IPS DF 4.7 (cell line): ENCODE data around the gene DIP2C.
A peak's percentile ranks its signal among the peaks of the same experiment; 100 is the strongest.
"Not testable (repeated sequence)": the region's sequence is repeated elsewhere in the genome, so short reads cannot be mapped to it uniquely, and the experiment has no call there.

Experiments
- DNase-seq: peaks from one replicate; pipeline ENCODE4 v3.0.0-alpha.2; 2013; ENCODE audit warnings: low spot score; ENCODE audit errors: extremely low read depth

The DIP2C gene

DNA sequence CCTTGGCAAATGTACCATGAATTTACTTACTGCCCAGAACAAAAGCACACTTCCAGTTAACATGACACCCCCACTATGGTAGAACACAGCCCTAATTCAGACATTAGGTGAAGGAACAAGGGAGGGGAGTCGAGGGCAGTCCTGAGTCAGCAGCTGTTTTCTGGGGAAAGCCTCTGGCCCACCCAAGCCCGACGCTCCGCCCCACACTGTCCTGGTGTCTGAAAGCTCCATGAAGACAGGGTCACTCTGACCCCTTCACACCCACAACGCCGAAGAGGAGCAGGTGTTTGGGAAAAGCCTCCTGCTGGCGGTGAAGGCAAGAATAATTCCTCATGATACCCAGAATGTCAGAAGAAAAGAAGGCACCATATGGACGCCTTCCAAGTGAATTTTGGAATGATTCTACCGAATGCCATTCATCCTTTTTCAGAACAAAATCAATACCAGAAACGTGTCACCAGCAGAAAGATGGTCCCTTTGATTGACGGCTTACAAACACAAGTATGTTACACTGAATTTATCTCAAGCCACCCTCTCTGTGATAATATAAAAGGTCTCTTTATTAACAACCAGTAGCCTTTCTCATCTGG is 172.1 kb downstream of the DIP2C start:
- no peak for DNase-seq

DNA sequence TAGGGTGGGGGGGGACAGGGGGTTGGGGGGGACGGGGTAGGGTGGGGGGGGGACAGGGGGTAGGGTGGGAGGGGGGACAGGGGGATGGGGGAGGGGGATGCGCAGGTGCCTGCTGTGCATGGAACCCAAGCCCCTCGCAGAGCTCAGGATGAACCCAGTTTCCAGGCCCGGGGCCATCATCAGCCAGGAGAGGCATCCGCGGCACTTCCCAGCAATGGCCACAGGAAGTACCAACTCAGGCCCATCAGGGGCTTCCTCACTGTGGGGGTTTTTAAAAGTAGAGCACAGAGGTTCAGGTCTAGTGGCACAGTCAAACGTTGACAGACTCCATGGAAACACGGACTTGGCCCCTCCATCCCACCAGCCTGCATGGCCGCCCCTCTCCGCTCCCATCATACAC is 172.7 kb downstream of the DIP2C start:
- DNase-seq: no peak

DNA sequence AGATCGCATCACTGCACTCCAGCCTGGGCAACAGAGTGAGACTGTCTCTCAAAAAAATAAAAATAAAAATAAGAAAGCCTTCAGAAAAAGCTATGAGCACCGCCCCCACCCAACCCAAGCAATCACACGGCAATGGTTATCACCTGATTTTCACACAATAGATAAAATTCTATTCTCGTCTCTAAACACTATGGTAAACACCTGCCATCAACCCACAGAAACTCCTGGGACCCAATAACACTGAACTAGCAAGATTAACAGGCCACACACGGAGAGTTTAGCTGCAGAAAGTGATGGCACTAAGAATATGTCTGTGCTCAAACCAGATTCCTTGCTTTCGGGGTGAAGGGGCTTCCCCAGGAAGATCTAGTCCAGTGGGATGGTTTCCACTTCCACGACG is 173.8 kb downstream of the DIP2C start:
- DNase-seq: no peak

DNA sequence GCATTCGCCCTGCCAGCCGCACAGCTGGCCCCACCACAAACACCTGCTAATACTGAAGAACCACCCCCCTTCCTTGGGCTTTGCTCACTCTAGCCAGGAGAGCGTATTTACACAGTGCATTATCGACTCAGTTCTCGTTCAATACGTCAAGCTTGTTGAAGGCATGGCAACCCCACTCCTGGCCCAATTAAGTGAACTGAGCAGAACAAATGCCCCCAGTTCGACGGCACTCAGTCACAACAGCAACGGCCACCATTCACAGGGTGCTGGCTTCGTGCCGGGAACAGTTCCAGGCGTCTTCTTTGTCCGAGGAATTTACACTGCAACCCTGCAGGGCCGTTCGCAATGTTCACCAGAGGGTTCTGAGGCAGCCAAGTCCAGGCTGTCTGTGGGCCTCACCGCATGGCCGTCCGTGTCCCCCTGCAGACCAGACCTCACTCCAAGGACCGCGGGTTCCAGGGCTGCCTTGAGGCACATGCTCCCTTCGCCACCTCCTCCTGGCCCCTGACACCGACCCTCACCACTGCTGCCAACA is 175.3 kb downstream of the DIP2C start:
- DNase-seq: no peak

GRCh38 chr10:513393-513792 is 176.1 kb downstream of the DIP2C start:
- DNase-seq: no peak

DNA sequence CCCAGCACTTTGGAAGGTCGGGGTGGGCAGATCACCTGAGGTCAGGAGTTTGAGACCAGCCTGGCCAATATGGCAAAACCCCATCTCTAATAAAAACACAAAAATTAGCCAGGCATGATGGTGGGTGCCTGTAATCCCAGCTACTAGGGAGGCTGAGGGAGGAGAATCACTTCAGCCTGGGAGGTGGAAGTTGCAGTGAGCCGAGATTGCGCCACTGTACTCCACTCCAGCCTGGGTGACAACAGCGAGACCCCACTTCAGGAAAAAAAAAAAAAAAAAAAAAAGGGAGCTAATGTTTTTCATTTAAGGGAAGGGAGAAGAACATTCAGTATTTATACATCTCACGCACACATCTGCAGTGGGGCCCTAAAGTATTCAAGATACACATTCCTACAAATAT is 176.8 kb downstream of the DIP2C start:
- not testable (repeated sequence) for DNase-seq

DNA sequence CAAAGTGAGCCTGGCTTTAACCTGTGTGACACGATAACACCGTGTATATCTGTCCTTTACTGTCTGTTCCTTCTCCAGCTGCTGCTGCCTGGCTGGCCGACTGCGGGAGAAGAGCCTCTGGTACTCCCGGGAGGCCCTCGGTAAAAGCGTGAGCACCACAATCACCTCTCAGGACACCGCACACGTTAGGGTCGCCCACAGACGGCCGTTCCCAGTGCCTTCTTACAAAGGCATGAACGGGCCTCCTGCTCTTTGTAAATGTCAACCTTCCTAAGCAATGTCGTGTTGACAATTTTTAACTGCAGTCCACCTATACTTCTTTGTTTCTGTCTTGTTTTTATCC is 177.6 kb downstream of the DIP2C start:
- no peak for DNase-seq

DNA sequence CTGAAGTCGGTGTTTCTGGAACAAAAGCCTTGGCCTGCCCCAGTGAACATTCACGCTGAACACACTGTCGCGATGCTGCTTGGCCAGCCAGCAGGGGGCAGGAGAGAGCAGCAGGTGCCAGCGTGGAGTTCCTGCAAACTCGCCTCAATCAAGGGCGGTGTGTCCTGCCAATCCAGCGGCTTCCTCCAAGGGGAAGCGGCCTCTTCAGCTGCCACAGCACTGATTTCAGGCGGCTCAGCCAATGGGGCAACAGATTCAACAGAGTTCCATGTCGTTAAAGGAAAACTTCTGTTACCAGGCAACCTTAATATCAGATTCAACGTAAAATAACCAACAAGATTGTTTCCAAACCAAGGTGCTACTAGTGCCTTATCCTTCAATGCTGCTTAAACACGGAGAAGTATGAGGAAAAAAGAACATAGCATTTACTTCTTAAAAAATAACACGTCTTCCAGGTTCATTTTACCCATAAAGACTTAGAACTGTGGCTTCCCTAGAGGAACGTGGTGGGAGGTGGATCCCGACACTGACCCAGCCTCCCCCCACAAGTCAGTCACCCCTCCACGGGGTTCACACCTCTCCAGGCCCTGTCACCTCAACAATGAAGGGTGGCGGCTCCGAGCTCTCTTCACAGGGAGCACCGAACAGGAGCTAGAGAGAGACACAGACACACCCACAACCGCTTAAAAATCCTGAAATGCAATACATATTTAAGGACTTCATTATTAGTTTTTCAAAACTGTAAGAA is 178.2 kb downstream of the DIP2C start:
- DNase-seq: peak; percentile 84

DNA sequence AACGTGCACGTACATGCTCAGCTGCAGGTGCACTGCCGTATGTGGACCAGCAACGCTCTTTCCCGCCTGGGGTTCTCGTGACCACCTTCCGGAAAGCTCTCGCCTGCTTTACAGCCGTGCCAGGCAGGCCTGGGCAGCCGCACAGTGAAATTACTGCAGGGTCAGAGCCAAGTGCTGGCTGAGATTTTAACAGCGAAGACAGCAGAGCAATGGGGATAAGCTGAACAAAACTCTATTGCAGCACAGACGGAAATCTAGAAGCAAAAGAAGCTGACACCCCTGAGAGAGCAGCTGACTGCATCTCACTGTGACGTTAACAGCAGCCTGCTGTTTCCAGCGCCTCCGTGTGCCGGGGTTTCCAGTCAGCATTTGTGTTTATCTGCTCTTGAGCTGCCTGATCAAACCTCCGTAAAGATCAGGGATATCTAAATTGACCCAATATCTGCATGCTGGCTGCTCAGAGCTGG is 179.0 kb downstream of the DIP2C start:
- DNase-seq: no peak

GRCh38 chr10:509361-510102 is 179.9 kb downstream of the DIP2C start:
- DNase-seq: no peak

DNA sequence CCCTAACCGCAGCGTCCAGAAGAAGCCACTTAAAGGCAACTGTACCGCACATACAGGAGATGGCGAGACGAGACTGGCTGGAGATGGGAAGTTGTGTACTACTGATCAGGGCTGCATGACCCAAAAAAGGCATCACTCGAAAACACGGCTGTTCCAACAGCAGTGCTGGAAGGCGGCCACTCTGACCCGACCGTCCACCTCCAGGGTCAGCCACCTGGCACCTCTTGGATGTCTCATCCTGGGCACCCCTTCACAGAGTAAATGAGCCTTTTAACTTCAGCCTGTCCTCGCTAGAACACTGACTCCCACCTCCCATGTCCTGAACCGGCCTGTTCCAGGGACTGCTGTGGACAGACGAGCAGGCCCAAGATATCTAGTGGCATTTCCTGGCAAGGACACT is 180.7 kb downstream of the DIP2C start:
- no peak for DNase-seq

- no peak for DNase-seq
These were observed 181.5 kb downstream of the DIP2C start for GRCh38 chr10:507908-508444.

- DNase-seq: no peak
These were observed 182.1 kb downstream of the DIP2C start for GRCh38 chr10:507355-507699.

DNA sequence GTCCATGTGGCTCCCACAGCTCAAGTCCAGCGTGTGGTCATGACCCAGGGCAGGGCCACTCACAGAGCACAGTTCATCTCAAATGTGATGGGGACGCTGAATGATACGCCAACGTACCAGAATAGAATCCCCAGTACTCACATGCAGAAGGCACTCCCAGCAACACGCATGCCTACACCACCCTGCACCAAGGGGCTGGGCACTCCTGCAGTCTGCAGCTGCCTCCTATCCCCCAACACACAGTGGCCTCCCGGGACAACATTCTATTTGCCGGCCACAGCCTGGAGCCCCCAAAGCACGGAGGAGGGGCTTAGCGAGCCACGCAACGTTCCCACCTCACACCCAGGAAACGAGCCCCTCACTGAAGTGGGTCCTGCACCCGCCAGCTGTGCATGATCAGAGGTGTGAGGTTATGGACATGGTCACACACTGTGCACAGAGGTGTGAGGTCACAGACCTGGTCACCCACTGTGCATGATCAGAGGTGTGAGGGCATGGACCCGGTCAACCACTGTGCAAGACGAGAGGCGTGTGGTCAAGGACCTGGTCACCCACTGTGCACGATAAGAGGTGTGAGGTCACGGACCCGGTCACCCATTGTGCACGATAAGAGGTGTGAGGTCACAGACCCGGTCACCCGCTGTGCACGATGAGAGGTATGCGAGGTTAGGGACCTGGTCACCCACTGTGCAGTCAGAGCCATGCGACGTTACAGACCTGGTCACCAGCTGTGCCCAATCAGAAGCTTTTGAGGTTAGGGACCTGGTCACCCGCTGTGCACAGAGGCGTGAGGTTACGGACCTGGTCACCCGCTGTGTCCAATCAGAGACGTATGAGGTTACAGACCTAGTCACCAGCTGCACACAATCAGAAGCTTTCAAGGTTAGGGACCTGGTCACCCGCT is 182.8 kb downstream of the DIP2C start:
- DNase-seq: peak; percentile 14

GRCh38 chr10:505419-505818 is 184.0 kb downstream of the DIP2C start:
- no peak for DNase-seq

DNA sequence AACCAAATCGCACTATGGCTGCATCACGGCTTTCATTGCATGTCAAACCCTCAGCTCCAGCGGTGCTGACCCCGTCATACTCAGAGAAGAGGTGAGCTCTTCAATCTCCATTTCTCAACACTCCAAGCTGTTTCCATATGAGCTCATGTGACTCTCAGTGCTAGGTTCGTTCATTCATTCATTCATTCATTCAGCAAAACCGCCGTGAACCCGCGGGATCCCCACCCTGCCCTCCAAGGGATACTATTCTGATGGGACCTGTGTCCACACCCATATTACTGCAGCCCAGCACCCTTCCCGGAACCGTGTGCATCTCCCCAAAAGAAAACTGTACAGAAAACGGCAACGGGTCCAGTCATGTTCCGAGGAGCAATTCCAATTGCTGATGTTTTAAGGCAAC is 184.7 kb downstream of the DIP2C start:
- DNase-seq: no peak

DNA sequence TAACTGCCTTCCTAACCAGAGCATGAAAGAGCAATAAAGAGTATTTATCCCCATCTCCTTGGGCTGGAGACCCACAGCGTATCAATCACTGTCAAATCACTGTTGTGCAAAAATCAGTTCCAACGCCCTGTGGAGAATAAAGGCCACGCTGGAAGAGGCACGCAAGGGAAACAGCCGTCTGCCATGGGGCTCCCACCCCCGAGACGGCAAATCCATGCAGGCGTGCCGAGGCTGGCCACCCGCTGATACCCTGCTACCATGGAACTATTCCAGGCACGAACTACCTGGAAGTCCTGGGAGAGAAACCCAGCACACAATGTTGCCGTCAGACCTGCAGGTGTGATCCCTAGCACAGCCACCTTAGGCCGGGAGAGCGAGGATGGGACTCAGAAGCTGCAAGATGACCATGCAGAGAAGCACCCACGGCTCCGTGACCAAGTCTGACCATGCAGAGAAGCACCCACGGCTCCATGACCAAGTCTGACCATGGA is 185.3 kb downstream of the DIP2C start:
- DNase-seq: no peak

- no peak for DNase-seq
These were observed 187.9 kb downstream of the DIP2C start for GRCh38 chr10:501596-501995.

DNA sequence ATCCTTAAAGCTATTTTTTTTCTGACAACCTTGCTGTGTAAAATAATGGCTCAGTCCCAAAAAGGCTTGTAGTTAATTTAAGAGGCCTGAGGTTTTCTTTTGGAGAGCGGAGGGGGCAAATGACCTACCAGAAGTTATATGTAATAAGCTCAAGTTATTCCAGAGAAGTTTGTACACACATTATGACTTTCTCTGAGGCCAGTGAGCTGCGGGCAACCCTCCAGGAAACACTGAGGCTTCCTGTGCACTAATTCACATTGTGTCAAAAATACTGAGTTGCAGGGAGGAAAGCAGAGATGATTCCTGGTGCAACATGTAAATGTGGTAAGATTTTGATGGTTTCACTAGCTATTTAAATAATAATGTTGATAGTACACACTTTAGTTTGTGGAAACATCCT is 188.6 kb downstream of the DIP2C start:
- no peak for DNase-seq

DNA sequence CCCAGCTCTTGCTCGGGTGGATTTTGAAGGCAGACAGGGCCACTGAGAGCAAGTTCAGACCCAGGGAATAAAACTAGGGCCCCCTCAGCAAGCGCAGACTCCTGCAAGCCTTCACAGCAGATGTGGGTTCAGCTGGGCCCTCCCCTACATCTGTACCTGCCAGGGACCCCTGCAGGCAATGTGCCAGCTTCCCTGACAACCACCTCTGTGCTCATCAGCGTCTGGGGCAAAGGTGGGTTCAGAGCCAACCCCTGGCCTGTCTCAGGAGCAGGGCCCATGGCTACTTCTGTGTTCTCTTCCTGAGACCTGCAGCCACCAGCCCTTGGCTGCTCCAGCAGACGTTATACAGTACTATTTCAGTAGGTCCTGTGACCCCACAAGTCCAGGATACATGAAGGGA is 189.5 kb downstream of the DIP2C start:
- no peak for DNase-seq
